22Rv1 (cell line): ENCODE results near the gene SHISA5.

Source experiments
- H3K27ac ChIP-seq: fragments of 450-650 bp; 2 replicates; pipeline ENCODE4 v1.5.1; 2017
- CTCF ChIP-seq: fragments of 450-650 bp; IDR thresholded peaks from 2 replicates; pipeline ENCODE4 v1.5.1; 2017; ENCODE audit warnings: mild to moderate bottlenecking
- ZFX ChIP-seq: fragments of 450-650 bp; IDR thresholded peaks from 2 replicates; pipeline ENCODE4 v1.6.1; 2017; ENCODE audit warnings: antibody characterized with exemption, borderline replicate concordance

SHISA5 gene

GRCh38 chr3:48432411-48433371 is 71.3 kb downstream of the SHISA5 start:
- H3K27ac ChIP-seq = peak overlapping the region; percentile 94
- TF ChIP-seq ZFX (no peak), CTCF (peak; percentile 54)

- peak overlapping the region; percentile 94 for H3K27ac ChIP-seq
- TF ChIP-seq ZFX = no peak
- no peak for TF ChIP-seq CTCF
These were observed 72.5 kb downstream of the SHISA5 start for GRCh38 chr3:48431224-48432029.

- no peak for TF ChIP-seq CTCF
- no peak for TF ChIP-seq ZFX
- H3K27ac ChIP-seq = peak overlapping the region; percentile 94
These were observed 73.3 kb downstream of the SHISA5 start for GRCh38 chr3:48430708-48431101.

- H3K27ac ChIP-seq = peak within 1 kb of the TSS; percentile 94
- TF ChIP-seq ZFX (no peak), CTCF (no peak)
These were observed 73.8 kb downstream of the SHISA5 start, which contains the start of gene PLXNB1 for GRCh38 chr3:48429960-48430707. Gene PLXNB1 (minus strand): TSS chr3:48430086. CDS start chr3:48424611, 5,475 bp downstream.

GRCh38 chr3:48429317-48429959 is 74.5 kb downstream of the SHISA5 start:
- peak overlapping the region; percentile 94 for H3K27ac ChIP-seq

More at GRCh38 chr3:48429317-48429959, 74.5 kb downstream of the SHISA5 start:
- TF ChIP-seq ZFX = no peak
- no peak for TF ChIP-seq CTCF
